DMS114 treated with DMSO at 0.1 percent for 48 hours (cell line): ENCODE data around the gene NKPD1.

ENCODE experiments used
- DNase-seq: peaks from one replicate; lab custom pipeline; 2025; ENCODE audit not compliant: unreplicated experiment; lab: John Stamatoyannopoulos, UW

Gene NKPD1

DNA sequence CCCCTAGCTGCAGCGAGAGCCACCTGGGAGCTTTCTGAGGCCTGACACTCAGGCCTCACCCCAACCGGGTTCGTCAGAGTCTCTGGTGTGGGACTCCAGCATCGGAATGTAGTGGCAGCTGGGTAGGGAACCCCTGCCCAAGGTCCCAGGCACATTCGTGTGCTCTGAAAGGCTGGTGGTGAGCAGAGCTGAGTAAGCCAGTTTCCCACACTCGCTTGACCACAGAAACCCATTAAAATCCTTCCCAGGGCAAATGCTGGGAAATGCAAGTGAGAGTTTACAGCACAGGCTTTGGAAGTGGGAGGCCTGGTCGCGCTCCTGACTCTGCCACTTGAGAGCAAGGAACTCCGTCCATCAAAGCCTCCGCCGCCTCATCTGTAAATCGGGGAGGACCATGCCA is 13.0 kb upstream of the NKPD1 start:
- DNase-seq, result no peak

DNA sequence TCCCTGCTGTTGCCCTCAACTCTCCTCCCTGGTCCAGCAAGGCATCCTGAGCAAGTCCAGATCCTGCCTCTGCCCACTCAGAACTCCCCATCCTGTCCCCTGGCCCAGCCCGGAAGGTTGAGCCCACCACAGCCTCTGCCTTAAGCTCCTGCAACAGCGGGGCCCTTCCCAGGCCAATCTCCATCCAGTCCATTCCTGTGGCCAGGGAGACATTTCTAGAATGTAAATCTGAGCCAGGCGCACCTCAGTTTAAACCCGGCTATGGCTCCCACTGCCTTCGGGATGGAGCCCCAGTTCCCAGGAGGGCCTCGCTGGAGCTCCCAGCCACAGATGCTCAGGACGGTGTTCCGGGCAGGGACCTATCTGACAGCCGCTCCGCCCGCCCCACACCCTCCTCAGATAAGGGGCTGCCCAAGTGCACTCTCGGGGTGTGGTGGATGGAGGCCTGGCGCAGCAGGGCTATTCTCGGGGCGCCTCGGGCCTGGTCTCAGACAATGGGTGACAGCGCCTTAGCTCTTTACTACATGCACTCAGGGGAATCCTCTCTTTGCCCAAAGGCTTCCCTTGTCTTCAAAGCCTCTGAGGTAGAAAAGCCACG is 11.9 kb upstream of the NKPD1 start:
- DNase-seq, result no peak

DNA sequence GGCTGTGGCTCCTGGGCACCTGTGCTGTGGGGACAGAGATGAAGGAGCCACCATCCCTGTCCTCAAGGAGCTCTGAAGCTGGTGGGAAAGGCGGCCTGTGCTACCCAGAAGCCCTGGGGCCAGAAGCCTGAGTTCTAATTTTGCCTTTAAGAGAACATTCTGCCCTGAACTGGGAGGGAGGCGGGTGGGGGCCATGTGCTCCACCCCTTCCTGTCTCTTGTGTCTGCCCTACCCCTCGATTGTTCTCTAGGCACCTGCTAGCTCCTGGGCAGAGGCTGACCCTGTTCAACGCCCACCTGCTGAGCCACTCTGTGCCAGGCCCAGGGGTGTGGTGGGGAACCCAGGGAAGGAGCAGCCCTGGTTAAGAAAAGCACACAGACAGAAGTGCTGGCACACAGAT is 11.4 kb upstream of the NKPD1 start:
- no peak for DNase-seq

DNA sequence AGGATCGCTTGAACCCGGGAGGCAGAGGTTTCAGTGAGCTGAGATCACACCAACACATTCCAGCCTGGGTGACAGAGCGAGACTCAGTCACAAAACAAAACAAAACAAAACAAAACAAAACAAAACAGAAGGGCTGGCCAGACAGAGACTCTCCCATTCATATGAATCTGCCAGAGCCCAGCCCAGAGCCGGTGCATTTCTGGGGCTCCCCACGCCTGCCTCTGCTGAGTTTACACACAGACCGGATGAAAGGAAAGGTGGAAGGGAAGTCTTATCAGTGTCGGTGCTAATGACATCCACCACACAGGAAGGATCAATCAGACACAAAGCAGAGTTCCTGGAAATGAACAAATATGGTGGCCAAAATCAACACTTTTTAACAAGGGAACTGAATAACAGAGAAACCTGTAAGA is 10.4 kb upstream of the NKPD1 start:
- DNase-seq, result no peak

DNA sequence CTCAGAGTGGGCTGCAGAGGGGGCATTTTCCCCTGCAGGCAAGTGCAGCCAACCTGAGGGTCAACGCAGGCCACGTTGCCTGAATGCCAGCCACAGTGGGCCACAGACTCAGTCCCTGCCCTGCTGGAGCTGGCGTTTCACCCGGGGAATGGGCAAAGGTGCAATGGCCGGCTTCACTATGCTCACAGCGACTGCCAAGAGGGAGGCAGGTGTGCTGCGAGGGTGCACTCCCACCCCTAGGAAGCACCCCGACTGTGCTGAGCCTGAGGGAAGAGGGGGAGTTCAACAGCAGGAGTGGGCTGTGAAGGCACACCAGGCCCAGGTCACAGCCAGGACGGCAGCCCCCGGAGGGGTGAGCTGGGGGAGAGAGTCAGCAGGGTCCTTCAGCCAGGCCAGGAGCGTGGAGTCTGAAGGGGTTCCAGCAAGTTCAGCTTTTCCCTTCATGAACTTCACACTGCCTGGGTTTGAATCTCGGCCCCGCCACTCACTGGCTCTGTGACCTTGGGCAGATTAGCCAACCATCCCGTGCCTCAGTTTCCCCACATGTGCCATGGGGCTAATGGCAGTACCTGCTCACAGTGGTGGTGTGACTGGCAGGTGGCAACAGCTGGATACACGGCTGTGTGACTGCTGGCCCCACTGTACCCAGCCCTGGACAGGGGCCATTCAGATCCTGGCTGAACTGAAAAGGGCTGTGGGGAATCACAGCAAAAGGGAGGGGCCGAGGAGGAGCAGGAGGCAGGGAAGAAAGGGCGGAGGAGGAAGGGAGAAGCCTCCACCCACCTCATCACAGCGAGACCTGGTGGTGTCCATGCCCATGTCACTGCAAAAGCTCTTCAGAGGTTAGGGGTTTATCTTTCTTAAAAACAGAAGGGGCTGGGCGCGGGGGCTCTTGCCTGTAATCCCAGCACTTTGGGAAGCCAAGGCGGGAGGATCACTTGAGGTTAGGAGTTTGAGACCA is 9.6 kb upstream of the NKPD1 start:
- DNase-seq, result no peak

DNA sequence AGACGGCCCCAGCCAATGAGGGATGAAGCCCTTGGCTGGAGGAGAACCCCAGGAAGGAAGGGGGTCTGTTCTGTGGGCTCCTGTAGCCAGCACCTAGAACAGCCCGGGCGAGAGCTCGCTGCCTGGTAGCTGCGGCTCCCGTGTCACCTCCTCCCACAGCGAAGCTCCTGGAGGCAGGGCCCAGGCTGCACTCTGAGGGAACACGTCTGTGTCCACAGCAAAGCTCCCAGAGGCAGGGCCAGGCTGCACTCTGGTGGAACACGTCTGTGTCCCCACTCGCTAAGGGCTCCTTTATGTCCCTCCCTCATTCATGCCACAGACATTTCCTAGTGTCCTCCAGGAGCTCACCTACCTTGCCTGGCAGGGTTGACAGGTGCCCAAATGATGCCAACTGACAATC is 8.8 kb upstream of the NKPD1 start:
- DNase-seq, result no peak

DNA sequence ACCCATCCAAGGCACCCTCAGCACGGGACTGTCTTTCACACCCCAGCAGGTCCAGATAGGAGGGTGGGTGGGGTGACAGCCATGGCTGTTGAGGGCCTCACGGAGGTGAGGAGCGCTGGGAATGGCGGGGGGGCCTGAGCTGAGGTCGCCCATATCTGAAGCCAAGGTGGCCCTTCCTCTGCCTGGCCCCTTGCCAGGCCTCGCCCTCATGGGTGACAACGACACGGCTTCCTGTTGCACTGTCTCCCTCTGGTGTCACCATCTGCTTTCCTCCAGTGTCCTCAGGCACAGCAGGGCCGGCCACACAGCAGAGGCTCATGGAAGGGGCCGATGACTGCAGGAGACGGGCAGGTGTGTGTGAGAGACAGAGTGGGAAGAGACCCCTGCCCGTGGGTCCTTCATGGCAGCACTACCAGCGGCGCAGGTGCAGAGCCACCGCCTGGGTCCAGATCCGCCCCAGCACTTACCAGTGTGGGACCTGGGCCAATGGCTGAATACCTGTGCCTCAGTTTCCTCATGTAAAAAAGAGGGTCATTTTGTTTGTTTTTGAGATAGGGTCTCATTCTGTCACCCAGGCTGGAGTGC is 8.1 kb upstream of the NKPD1 start:
- no peak for DNase-seq

DNA sequence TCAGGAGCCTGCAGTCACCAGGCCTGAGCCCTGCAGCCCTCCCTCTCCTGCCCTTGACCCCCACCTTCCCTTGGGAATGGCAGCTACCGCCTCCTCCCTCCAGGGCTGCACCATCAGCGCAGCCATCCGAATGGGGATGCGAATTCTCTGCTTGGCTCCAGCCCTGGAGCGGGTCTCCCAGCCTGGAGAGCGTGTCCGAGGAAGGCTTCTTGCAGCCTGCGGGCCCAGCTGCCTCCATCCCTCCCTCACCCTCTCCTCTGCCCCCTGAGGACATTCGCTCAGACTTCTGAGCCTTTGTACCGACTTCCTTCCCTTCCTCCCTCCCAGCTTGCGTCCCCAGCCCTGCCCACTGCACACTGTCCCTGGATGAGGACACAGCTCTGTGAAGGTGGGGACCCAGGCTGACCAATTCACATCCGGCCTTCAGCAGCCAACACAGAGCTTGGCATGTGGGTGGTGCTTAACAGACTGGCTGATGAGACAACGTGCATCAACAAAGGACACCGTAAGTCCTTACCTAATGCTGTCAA is 6.0 kb upstream of the NKPD1 start:
- DNase-seq, result no peak

DNA sequence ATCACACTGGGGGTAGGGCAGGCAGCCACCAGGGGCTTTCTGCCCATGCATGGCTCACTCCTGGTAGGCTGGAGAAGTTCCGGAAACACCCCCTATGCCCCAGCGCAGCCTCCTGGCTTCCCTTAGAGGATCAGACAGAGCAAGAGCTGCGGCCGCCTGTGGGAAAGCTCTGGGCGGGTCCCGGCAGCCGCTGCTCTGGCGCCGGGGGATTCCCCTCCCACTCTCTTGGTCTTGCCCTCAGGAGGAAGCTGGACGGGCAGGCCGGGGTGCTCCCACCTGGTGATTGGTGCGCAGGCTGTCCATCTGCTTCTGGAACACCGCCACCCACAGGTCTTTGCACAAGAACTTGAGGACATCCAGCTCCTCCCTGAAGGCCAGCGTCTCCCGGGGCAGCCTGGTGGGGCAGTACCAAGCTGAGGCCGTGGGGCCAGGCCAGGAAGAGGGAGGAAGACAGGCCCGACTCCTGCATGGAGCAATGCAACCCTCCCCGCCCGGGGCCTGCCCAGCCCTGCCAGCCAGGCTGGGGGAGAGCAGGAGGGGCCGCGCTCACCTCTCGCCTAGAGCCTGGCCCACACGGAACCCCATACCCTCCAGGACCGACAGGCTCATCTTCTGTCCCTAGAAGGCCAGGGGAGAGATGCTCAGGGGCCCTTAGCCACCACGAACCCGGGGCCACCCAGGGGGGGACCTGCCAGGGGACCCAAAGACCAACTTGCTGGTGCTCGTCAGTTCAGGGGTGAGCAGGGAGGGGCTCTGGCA is 4.0 kb upstream of the NKPD1 start:
- DNase-seq, result no peak

DNA sequence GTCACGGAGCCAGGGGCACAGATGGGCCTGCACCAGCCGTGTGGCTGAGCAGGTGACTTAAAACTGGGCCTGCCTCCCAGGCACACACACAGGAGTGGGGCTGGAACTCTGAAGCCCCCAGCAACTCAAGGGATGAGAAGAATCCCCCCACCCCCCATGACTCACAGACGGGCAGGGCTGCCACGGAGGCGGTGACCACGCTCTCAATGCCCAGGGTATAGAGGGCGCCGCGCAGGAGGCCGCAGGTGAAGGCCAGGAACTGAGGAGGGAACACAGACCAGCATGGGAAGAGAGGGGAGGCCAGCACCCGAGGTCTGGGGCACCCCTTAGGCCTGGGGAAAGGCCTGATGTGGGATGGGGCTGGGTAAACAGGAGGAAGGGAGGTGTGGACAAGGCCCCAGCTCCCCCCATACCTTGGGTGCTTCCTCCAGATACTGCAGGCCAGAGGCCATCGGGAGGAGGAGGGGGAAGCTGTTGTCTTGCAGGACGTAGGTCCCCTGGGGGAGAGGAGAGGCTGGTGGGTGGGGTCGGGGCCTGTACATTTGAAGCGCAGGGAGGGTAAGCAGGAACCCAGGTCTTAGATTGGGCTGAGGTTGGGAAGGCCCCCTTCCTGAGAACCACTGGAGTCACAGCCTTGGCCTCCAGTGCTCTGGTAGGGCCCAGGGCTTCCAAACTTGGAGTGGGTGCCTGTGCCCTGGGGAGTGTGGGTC is 3.1 kb upstream of the NKPD1 start:
- DNase-seq, result no peak

DNA sequence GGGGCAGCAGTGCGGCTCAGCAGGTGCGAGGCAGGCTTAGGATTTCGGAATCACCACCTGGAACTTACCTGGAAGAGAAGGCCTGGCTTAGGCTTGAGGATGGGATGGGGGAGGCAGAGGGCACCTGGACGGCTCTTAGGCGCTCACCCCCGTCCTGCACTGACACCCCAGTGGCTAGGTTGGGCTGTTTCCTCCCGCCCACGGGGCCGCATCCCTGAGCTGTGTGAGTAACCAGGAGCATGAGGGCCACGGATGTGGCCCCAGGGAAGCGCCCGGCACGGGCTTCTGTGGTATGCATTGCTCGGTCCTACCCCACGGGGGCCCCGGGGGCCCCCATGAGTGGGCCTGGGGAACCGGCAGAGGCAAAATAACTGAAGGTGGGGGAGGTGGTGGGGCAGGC is 2.4 kb upstream of the NKPD1 start:
- no peak for DNase-seq

DNA sequence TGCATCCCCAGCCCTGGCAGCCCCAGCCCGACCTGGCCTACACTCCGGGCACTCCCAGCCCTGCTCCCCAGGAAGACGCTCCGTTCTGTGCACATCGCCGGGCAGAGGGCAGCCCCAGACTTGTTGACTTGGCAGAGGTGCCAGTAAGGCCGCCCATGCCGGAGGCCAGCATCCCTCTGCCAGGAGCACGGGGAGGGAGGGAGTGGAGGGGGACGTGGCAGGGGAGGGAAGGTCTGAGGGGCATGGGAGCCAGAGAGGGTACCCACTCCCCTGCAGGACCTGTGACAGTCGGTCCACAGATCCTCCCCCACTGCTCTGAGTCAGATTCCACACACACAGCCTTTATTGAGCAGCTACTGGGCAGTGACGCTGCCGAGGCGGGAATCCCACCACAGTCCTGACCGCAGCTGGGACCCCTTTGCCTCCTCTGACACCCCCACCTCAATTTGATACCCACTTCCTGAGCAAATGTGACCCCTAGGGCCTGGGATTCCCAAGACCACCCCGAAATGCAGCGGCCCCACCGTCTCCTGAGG is 1.9 kb upstream of the NKPD1 start:
- peak; percentile 41 for DNase-seq

DNA sequence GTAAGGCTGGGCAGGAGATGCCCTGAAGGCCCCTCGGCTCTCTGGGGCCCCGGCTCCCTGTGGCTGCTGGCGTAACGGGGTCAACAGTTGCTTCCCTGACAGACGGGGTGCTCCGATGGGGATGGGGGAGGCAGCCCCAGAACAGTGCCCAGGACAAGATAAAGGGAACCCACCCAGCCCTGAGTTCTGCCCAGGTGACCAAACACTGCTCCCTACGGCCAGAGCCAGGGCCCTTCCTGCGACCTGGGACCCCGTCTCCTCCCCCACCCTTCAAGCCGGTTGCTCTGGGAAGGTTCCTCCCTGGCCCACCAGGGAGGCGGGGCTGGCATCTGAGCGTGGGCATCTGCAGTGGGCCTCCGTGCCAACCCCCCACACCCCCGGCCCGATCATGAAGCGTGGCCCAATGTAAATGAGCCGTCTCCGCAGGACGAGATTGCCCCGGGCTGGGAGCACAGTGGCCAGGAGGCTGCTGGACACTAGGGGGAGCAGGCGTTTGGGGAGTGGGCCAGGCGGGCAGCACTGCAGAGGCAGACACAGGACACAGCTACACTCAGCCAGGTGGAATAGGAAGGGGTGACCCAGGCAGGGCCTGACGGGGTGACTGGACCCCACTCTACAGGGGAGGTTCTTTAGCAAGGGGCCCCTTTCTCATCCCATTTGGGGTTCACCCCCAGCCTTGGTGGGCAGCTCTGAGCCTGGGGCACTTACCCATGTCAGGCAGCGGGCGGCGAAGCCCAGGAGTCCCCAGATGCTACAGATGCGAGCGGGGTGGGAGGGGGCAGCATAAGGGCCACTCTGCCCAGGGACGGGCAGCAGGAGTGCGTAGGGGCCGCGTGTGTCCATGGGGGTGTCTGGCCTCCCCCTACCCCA is 1.2 kb upstream of the NKPD1 start:
- no peak for DNase-seq

DNA sequence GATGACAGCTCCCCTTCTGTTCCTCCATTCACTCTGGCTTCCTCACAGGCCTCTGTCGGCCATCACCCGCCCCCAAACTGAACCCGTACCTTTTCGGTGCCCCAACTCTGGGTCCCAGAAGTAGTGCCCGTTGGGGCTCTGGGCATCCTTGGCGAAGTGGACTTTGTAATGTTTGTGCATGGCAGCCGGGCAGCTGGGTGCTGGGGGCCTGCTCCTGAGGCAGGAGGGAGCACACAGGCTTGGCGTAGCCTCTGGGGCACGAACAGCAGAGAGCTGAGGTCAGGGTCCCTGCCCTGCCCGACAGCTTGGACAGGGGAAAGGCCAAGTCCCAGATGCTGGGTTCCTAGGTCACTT is 834 bp downstream of the NKPD1 start:
- DNase-seq, result no peak

DNA sequence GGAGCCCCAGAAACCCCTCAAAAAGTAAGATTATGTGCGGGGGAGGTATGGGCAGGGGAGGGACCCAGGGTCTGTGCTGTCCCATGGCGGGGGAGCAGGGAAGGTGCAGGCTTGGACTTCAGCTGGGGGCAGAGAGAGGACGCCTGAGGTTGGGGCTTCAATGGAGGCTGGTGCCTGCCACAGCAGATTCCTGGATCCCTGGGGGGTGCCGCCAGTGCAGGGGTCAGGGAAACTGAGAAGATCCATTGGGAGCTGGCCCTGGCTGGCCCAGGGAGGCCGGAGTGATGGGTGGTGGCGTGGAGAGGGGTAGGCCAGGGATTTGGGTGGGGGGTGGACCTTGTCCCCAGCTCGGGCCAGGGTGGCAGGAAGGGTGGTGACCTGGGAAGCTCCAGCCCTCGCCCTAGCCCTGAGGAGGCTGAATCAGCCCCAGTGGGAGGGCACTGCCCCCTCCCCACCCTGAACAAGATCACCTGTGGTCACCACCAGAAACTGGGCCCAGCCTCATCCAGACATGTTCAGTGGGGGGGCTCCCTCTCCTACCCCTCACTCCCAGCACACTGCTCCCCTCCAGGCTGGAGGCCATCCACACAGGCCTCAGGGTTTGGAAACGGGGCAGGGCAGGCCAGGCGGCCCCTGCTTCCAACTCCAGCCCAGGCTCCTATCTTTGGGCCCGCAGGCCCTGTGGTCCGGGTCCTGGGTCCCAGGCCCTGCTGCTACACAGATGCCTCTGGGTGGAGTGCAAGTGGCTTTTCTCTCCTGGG is 1.4 kb downstream of the NKPD1 start:
- no peak for DNase-seq

DNA sequence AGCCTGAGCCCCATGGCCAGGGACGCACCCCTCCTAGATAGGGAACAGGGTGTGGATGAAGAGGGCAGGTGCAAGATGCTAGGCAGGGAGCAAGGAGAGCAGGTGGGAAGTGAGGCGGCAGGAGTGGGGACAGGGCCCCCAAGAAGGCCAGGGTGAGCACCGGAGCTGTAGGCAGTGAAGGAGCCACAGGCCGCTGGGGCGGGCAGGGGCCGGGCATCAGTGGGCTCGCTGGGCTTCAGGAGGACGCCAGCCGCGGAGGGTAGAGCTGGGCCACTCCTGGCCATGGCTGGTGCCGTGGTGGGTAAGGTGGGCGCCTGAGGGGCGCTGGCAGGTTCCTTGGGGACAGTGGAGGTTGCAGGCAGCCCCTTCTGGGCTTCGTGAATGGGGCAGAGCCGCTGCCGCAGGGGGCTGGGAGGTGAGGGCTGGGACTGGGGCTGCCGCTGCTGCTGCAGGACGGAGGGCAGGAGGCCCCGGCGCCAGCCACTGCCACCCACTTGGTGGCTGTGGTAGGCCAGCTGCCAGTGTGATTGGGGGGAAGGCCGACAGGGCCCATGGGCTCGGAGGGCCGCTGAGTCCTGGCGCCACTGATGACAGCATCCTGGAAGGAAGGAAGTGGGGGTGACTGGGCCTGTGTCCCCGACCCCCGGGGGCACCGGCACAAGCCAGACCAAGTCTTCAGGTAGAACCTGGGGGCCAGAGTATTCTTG is 2.1 kb downstream of the NKPD1 start:
- no peak for DNase-seq

DNA sequence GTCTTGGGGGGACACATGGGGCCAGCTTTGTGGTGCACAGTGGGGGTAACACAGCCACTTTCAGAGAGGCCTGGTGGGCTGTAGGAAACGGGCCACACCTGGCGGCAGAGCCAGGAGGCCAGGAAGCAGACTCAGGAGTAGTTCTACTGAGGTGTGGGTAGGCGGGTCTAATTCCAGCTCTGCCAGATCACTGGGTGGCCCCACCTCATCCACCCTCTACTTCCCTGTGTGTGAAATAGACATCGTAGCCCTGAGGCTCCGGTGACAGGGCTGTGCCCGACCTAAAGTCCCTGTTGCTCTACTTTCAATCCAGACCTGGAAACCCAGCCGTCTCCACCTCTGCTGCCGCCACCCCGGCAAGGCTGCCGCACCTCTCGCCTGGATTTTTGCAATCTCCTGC is 4.0 kb downstream of the NKPD1 start:
- DNase-seq, result no peak

DNA sequence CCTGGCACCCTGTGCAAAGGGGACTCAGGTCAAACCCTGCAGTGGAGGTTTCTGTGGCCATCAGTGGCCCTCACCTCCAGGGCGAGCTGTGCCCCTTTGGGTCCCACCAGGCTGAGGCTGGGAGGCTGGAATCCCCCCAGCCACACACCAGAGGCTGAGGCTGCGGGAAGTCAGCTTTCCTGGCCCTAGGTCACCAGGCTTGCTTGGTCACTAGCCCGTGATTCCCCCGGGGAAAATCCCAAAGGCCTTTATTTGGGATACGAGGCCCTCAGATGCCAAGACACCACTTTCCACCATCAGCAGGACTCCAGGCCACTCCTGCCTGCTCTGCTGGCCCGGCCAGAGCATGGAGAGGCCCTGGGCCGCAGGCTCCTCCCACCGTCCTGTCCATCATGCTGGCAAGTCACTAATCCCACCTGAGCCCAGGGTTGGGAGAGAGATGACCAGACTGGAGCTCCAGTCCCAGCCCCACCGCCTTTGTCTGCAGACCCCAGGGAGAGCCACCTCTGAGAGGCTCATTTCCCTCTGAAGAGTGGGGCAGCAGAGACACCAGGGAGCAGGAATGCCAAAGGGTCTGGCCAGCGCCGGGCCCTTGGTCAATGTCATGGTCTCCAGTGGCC is 4.7 kb downstream of the NKPD1 start:
- DNase-seq, result no peak
